NOMO-1 (cell line): ENCODE data around the gene MPST.
A peak's percentile ranks its signal among the peaks of the same experiment; 100 is the strongest.

Experiments used
- DNase-seq, 2 experiments: peaks; one replicate each; lab custom pipeline; 2025; ENCODE audit not compliant: unreplicated experiment in 2 of 2; lab: John Stamatoyannopoulos, UW

Gene MPST

GRCh38 chr22:37043209-37043827 is 23.8 kb downstream of the MPST start:
- no peak for DNase-seq

GRCh38 chr22:37043828-37044538 is 24.4 kb downstream of the MPST start:
- peak; percentile 71 to 82 for DNase-seq

GRCh38 chr22:37044634-37045625 is 25.4 kb downstream of the MPST start:
- peak in 1 of 2 experiments; percentile 14 for DNase-seq

GRCh38 chr22:37045958-37046357 is 26.4 kb downstream of the MPST start:
- DNase-seq, result peak in 1 of 2 experiments; percentile 39

- no peak for DNase-seq
These were observed 27.0 kb downstream of the MPST start for GRCh38 chr22:37046589-37046988.

GRCh38 chr22:37047006-37047405 is 27.5 kb downstream of the MPST start:
- DNase-seq, result no peak

- DNase-seq, result no peak
These were observed 28.6 kb downstream of the MPST start for GRCh38 chr22:37048133-37048532.

- no peak for DNase-seq
These were observed 29.7 kb downstream of the MPST start for GRCh38 chr22:37049224-37049623.

- no peak for DNase-seq
These were observed 31.4 kb downstream of the MPST start for GRCh38 chr22:37050913-37051312.

- peak; percentile 63 to 73 for DNase-seq
These were observed 32.1 kb downstream of the MPST start, which contains the start of gene KCTD17 for GRCh38 chr22:37051391-37052385. Gene KCTD17 (plus strand): TSS chr22:37051742. CDS start chr22:37051761, 19 bp downstream.

GRCh38 chr22:37052386-37053309 is 33.1 kb downstream of the MPST start:
- no peak for DNase-seq

GRCh38 chr22:37053310-37054055 is 33.9 kb downstream of the MPST start:
- DNase-seq, result no peak

GRCh38 chr22:37054056-37054395 is 34.5 kb downstream of the MPST start:
- no peak for DNase-seq

- no peak for DNase-seq
These were observed 35.2 kb downstream of the MPST start for GRCh38 chr22:37054600-37055365.

- no peak for DNase-seq
These were observed 36.7 kb downstream of the MPST start for GRCh38 chr22:37056246-37056645.

- no peak for DNase-seq
These were observed 37.7 kb downstream of the MPST start for GRCh38 chr22:37057226-37057625.

- no peak for DNase-seq
These were observed 38.4 kb downstream of the MPST start for GRCh38 chr22:37057796-37058510.
